Natural killer cell (primary cell): ENCODE results near the gene ADGRF1. TPM values are rescaled to one million over a fixed set of nuclear protein-coding genes. Genes with fewer than 3 reads are reported as not detected.

Experiments
- ATAC-seq, 3 donors: fragments of 150-1000 bp in 2 of 3; fragments of 200-7000 bp in 1 of 3; cut with Tn5 transposase; 1 replicate in 1 of 3; 2 replicates in 2 of 3; pipeline ENCODE4 v1.10.0; 2021; ENCODE audit warnings: mild to moderate bottlenecking in 2 of 3, moderate library complexity in 2 of 3
- DNase-seq, 2 donors: peaks; one replicate each; pipeline versions ENCODE4 v3.0.0 to v3.0.0-alpha.2; 2013 to 2021; ENCODE audit warnings: mixed read lengths in 1 of 2
- H3K27ac ChIP-seq: one replicate; pipeline ENCODE4 v1.5.1; 2013; ENCODE audit warnings: mild to moderate bottlenecking, low read length
- H3K27me3 ChIP-seq: one replicate; pipeline ENCODE4 v1.6.1; 2013; ENCODE audit warnings: low read length; ENCODE audit not compliant: control insufficient read depth, insufficient read depth
- H3K36me3 ChIP-seq: one replicate; pipeline ENCODE4 v1.6.1; 2013; ENCODE audit warnings: low read length; ENCODE audit not compliant: control insufficient read depth, insufficient read depth
- H3K4me1 ChIP-seq: one replicate; pipeline ENCODE4 v1.6.1; 2013; ENCODE audit warnings: low read length; ENCODE audit not compliant: control insufficient read depth, insufficient read depth
- H3K4me3 ChIP-seq: one replicate; pipeline ENCODE4 v1.5.1; 2013; ENCODE audit warnings: low read length
- H3K9me3 ChIP-seq: one replicate; pipeline ENCODE4 v1.6.1; 2013; ENCODE audit warnings: low read length; ENCODE audit not compliant: control insufficient read depth, insufficient read depth
- H3K27ac Mint-ChIP-seq, 2 donors: one replicate each; pipeline ENCODE4 v1.8.0; 2022; ENCODE audit warnings: mild to moderate bottlenecking in 2 of 2, mixed read lengths in 2 of 2, moderate library complexity in 1 of 2
- H3K27me3 Mint-ChIP-seq, 2 donors: one replicate each; pipeline ENCODE4 v1.8.0; 2022; ENCODE audit warnings: low read depth in 2 of 2, mixed read lengths in 2 of 2
- H3K36me3 Mint-ChIP-seq: one replicate; pipeline ENCODE4 v1.8.0; 2022; ENCODE audit warnings: mixed read lengths
- H3K4me1 Mint-ChIP-seq, 2 donors: one replicate each; pipeline ENCODE4 v1.8.0; 2022; ENCODE audit warnings: mixed read lengths in 2 of 2
- H3K4me3 Mint-ChIP-seq: one replicate; pipeline ENCODE4 v1.8.0; 2022; ENCODE audit warnings: mild to moderate bottlenecking, moderate library complexity, mixed read lengths
- H3K9me3 Mint-ChIP-seq, 2 donors: one replicate each; pipeline ENCODE4 v1.8.0; 2022; ENCODE audit warnings: mixed read lengths in 2 of 2
- CTCF ChIP-seq: fragments of 200-600 bp; IDR thresholded peaks from one replicate; pipeline ENCODE4 v1.8.0; 2022; ENCODE audit warnings: antibody characterized with exemption
- WGBS: methylation state at CpG from one replicate; pipeline ENCODE4 v1.1.7; 2013; ENCODE audit warnings: missing lambda C conversion rate; ENCODE audit not compliant: insufficient coverage; 5-methylcytosine and 5-hydroxymethylcytosine counted together
- intact Hi-C: fragments of 100-400 bp; cut with micrococcal nuclease; formaldehyde crosslinking; loops from one replicate; pipeline ENCODE4 v1.14.2; 2022
- total RNA-seq, 4 donors: library from RNA; stranded (reverse); fragments of 120-200 nt in 1 of 4; gene quantifications; one replicate each; pipeline versions ENCODE4 v1.2.3 to v1.2.4, GENCODE V29; 2013 to 2022

The ADGRF1 gene
- total RNA-seq, 3 donors from 2014 or later (not counting 1 experiment from before 2014, with no cell fraction given): not detected

- H3K4me3 ChIP-seq: no peak overlapping the region
- H3K27me3 Mint-ChIP-seq: peaks cover 0 to 16% of the 10 kb centered on the region in 2 donors
Observed at GRCh38 chr6:47000842-47001241, 41.3 kb downstream of the ADGRF1 start.

GRCh38 chr6:46998436-46999017 lies 43.6 kb downstream of the ADGRF1 start:
- Mint-ChIP-seq H3K4me1 (no peaks in the 10 kb centered on the region), H3K27me3 (peaks cover 0 to 26% of the 10 kb centered on the region in 2 donors), H3K4me3 (no peak overlapping the region), H3K9me3 (no peaks in the 10 kb centered on the region), H3K36me3 (no peaks in the 10 kb centered on the region), H3K27ac (no peak overlapping the region)
- H3K27me3 ChIP-seq: no peaks in the 10 kb centered on the region
- intact Hi-C loops: no loop called here
- no peaks in the 10 kb centered on the region for H3K4me1 ChIP-seq
- no peak overlapping the region for H3K4me3 ChIP-seq
- DNase-seq (no peak), ATAC-seq (no peak)
- H3K36me3 ChIP-seq: no peaks in the 10 kb centered on the region
- H3K27ac ChIP-seq: no peak overlapping the region
- WGBS: 80% methylated on average over 1 of the region's 1 CpG
- no peak for TF ChIP-seq CTCF
- no peaks in the 10 kb centered on the region for H3K9me3 ChIP-seq

More at GRCh38 chr6:47000842-47001241, 41.3 kb downstream of the ADGRF1 start:
- intact Hi-C loops: no loop called here
- no peaks in the 10 kb centered on the region for H3K9me3 Mint-ChIP-seq
- no peaks in the 10 kb centered on the region for H3K4me1 ChIP-seq
- H3K36me3 Mint-ChIP-seq: no peaks in the 10 kb centered on the region
- ATAC-seq (no peak), DNase-seq (no peak)
- H3K4me1 Mint-ChIP-seq: no peaks in the 10 kb centered on the region
- no peak for TF ChIP-seq CTCF
- no peak overlapping the region for H3K27ac ChIP-seq
- no peaks in the 10 kb centered on the region for H3K36me3 ChIP-seq
- H3K27me3 ChIP-seq: no peaks in the 10 kb centered on the region
- WGBS: 92% methylated on average over 3 of the region's 4 CpGs
- no peak overlapping the region for H3K4me3 Mint-ChIP-seq
- H3K9me3 ChIP-seq: no peaks in the 10 kb centered on the region
- no peak overlapping the region for H3K27ac Mint-ChIP-seq

GRCh38 chr6:46997646-46998045 lies 44.5 kb downstream of the ADGRF1 start:
- no peaks in the 10 kb centered on the region for H3K9me3 Mint-ChIP-seq
- WGBS: 78% methylated on average over 1 of the region's 1 CpG
- no peaks in the 10 kb centered on the region for H3K4me1 Mint-ChIP-seq
- no peaks in the 10 kb centered on the region for H3K27me3 ChIP-seq
- H3K36me3 ChIP-seq: no peaks in the 10 kb centered on the region
- TF ChIP-seq CTCF: no peak
- H3K4me3 Mint-ChIP-seq: no peak overlapping the region
- H3K4me1 ChIP-seq: no peaks in the 10 kb centered on the region
- no peak for ATAC-seq
- H3K27ac ChIP-seq: no peak overlapping the region
- no peaks in the 10 kb centered on the region for H3K9me3 ChIP-seq
- no peak for DNase-seq
- no peak overlapping the region for H3K27ac Mint-ChIP-seq
- H3K27me3 Mint-ChIP-seq: peaks cover 0 to 26% of the 10 kb centered on the region in 2 donors
- H3K4me3 ChIP-seq: no peak overlapping the region
- intact Hi-C loops: no loop called here
- no peaks in the 10 kb centered on the region for H3K36me3 Mint-ChIP-seq
